ENCODE measurements around the gene C5.

GRCh38 chr9:120918931-120919842 is 130.9 kb downstream of the C5 start:
- TF ChIP-seq CTCF (IDR thresholded peaks at IDR 0.05) (no peak), POLR2A (IDR thresholded peaks at IDR 0.05; ENCODE audit: low read depth) (no peak)
